Measurements from ENCODE around the gene TRIM50.

DNA sequence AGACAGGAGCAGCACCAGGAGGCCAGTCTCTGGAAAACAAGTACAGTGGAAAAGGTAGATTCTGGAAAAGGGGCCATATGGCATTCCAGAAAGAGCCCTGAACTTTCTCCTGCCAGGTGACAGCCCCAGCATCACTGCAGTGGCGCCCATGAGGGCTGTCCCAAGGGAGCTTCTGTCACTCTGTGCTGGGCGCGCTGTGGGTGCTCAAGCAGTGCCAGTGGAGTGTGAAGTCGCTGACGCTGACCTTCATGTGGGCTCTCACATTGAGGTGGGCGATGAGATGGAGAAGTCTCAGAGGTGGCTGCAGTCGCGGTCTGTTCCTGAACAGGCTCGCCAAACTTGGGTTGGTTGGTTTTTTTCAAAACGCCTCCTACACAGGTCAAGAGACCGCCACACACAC, 38.2 kb upstream of the TRIM50 start:
- TF ChIP-seq CTCF (conservative IDR thresholded peaks at IDR 0.05; ENCODE audit: low read depth, low read length) (no peak), EZH2 (IDR thresholded peaks at IDR 0.05; ENCODE audit: low read length, unreplicated experiment) (no peak)

All from PC-3 (cell line).